Activated CD8-positive, alpha-beta memory T cell treated with anti-CD3 and anti-CD28 coated beads, Interleukin-2, amount 10 ng/mL, durations not matched to agents 7 days and 5 days (primary cell): ENCODE measurements around the gene STOML3. TPM values are rescaled to one million over a fixed set of nuclear protein-coding genes. Genes with fewer than 3 reads are reported as not detected.

Source experiments
- ATAC-seq: fragments of 150-1000 bp; cut with Tn5 transposase; one replicate; pipeline ENCODE4 v1.10.0; 2021; ENCODE audit warnings: moderate library complexity
- CTCF ChIA-PET: fragments of 350-600 bp; sonication (Branson Sonifier 250); formaldehyde crosslinking; loops from one replicate; lab custom pipeline; 2021; ENCODE audit warnings: antibody characterized with exemption; lab: Charles Lee
- DNase-seq: peaks from one replicate; pipeline ENCODE4 v3.0.0-alpha.2; 2020
- H3K27ac Mint-ChIP-seq: one replicate; pipeline ENCODE4 v1.8.0; 2021; ENCODE audit warnings: mild to moderate bottlenecking, mixed read lengths
- H3K27me3 Mint-ChIP-seq: one replicate; pipeline ENCODE4 v1.8.0; 2021; ENCODE audit warnings: mixed read lengths
- H3K36me3 Mint-ChIP-seq: one replicate; pipeline ENCODE4 v1.8.0; 2021; ENCODE audit warnings: mild to moderate bottlenecking, mixed read lengths
- H3K4me1 Mint-ChIP-seq: one replicate; pipeline ENCODE4 v1.8.0; 2021; ENCODE audit warnings: mixed read lengths
- H3K4me3 Mint-ChIP-seq: one replicate; pipeline ENCODE4 v1.8.0; 2021; ENCODE audit warnings: mild to moderate bottlenecking, moderate library complexity, mixed read lengths
- H3K9me3 Mint-ChIP-seq: one replicate; pipeline ENCODE4 v1.8.0; 2022; ENCODE audit warnings: low read depth, mixed read lengths
- total RNA-seq, 2 experiments: library from RNA; stranded (reverse); gene quantifications; one replicate each; pipeline ENCODE4 v1.2.3, GENCODE V29; 2021

Gene STOML3
- total RNA-seq, 2 experiments from 2014 or later, result not detected

DNA sequence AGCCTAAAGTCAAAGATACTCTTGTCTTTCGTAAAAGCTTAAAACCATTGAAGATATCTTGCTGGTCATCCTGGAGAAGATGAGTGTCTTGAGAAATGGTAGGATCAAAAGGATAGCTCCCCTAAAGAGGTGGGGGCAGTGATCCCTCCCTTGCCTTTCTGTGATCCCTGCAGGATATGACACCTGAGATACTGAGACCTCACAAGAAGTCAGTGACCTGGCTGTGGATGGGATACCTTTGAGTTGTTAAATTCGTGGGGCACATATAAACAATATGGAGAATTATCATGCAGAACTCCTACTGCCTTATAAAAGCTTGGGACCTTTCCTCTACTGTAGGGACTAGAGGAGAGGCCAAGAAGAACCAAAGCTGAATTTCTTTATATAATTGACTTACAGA is 21.4 kb downstream of the STOML3 start:
- Mint-ChIP-seq H3K27me3 (no peaks in the 10 kb centered on the region), H3K27ac (no peak overlapping the region), H3K9me3 (no peaks in the 10 kb centered on the region), H3K36me3 (no peaks in the 10 kb centered on the region), H3K4me3 (no peak overlapping the region), H3K4me1 (no peaks in the 10 kb centered on the region)
- no peak for ATAC-seq
- DNase-seq, result no peak
- CTCF ChIA-PET, result no interaction called here

DNA sequence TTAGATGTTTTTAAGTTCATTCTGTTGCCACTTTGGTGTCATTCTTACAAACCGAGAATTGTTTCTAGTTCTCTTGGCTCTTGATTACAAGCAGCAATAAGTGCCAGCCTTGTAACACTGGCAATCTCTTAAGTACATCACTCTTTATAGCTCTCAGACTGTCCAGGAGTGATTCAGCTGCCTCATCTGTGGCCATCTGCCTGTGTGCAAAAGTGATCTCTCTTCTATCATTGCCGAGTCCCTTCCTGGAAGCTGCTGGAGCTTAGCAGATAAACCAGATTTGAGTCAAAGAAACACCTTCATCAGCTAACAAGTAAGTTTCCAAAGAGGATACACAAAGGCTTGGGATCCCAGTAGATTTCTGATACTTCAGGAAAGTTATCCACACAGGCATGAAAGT is 23.2 kb downstream of the STOML3 start:
- CTCF ChIA-PET, result no interaction called here
- ATAC-seq, result no peak
- H3K27me3 Mint-ChIP-seq, result no peaks in the 10 kb centered on the region
- no peak overlapping the region for H3K4me3 Mint-ChIP-seq
- H3K36me3 Mint-ChIP-seq, result no peaks in the 10 kb centered on the region
- H3K4me1 Mint-ChIP-seq, result no peaks in the 10 kb centered on the region
- no peak overlapping the region for H3K27ac Mint-ChIP-seq
- no peaks in the 10 kb centered on the region for H3K9me3 Mint-ChIP-seq
- no peak for DNase-seq

GRCh38 chr13:38965281-38965680 is 25.4 kb downstream of the STOML3 start:
- CTCF ChIA-PET, result no interaction called here
- Mint-ChIP-seq H3K4me3 (no peak overlapping the region), H3K36me3 (no peaks in the 10 kb centered on the region), H3K9me3 (peaks cover 4% of the 10 kb centered on the region), H3K27me3 (no peaks in the 10 kb centered on the region), H3K27ac (no peak overlapping the region), H3K4me1 (no peaks in the 10 kb centered on the region)
- DNase-seq (no peak), ATAC-seq (no peak)

DNA sequence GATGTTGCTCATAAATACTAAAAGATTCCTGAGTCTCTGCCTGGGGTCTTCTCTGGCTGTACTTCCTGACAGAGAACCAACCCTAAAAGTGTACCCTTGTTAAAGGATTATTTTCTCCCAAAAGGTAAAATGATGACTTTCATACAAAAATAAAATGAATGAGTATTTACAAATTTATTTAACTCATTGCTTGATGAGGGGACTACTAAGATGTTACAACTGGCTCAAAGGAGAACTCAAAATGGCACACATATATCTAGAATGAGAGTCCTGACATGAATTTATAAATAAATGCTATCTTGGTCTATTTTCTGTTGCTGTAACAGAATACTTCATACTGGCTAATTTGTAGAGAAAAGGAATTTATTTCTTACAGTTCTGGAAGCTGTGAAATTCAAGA is 30.5 kb downstream of the STOML3 start:
- no peaks in the 10 kb centered on the region for H3K36me3 Mint-ChIP-seq
- H3K4me1 Mint-ChIP-seq, result no peaks in the 10 kb centered on the region
- ATAC-seq (no peak), DNase-seq (no peak)
- CTCF ChIA-PET, result no interaction called here
- no peak overlapping the region for H3K4me3 Mint-ChIP-seq
- peaks cover 7% of the 10 kb centered on the region for H3K9me3 Mint-ChIP-seq
- H3K27me3 Mint-ChIP-seq, result no peaks in the 10 kb centered on the region
- H3K27ac Mint-ChIP-seq, result no peak overlapping the region

GRCh38 chr13:38957794-38958592 is 32.6 kb downstream of the STOML3 start:
- Mint-ChIP-seq H3K27ac (no peak overlapping the region), H3K9me3 (peaks cover 7% of the 10 kb centered on the region), H3K36me3 (no peaks in the 10 kb centered on the region), H3K4me3 (no peak overlapping the region), H3K27me3 (peaks cover 2% of the 10 kb centered on the region), H3K4me1 (no peaks in the 10 kb centered on the region)
- ATAC-seq, result no peak
- DNase-seq, result no peak
- CTCF ChIA-PET, result no interaction called here

DNA sequence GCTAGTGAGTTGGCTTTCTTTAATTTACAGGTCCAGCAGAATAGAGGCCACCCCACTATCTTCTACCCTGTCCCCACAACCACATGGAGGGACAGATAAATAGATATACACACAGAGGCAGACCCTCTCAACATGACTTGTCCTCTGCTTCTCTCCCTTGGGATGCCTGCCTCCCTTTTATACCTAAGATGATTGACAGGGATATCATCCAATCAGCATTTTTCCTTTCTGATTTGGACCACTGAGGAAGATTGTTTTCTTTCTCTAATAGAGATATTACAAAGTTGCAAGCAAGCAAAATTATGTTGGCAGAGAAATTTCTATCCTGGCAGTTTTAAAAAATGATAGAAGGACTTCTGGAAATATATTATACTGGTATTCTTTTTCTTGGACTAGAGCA is 35.8 kb downstream of the STOML3 start:
- H3K9me3 Mint-ChIP-seq, result peaks cover 2% of the 10 kb centered on the region
- peaks cover 5% of the 10 kb centered on the region for H3K4me1 Mint-ChIP-seq
- no peak overlapping the region for H3K27ac Mint-ChIP-seq
- H3K4me3 Mint-ChIP-seq, result no peak overlapping the region
- DNase-seq (no peak), ATAC-seq (no peak)
- H3K27me3 Mint-ChIP-seq, result peaks cover 12% of the 10 kb centered on the region
- H3K36me3 Mint-ChIP-seq, result no peaks in the 10 kb centered on the region
- CTCF ChIA-PET, result no interaction called here

GRCh38 chr13:38954291-38954690 is 36.3 kb downstream of the STOML3 start:
- Mint-ChIP-seq H3K27ac (no peak overlapping the region), H3K4me1 (peaks cover 5% of the 10 kb centered on the region), H3K9me3 (no peaks in the 10 kb centered on the region), H3K4me3 (no peak overlapping the region), H3K36me3 (no peaks in the 10 kb centered on the region), H3K27me3 (peaks cover 12% of the 10 kb centered on the region)
- CTCF ChIA-PET, result no interaction called here
- DNase-seq, result no peak
- ATAC-seq, result no peak

DNA sequence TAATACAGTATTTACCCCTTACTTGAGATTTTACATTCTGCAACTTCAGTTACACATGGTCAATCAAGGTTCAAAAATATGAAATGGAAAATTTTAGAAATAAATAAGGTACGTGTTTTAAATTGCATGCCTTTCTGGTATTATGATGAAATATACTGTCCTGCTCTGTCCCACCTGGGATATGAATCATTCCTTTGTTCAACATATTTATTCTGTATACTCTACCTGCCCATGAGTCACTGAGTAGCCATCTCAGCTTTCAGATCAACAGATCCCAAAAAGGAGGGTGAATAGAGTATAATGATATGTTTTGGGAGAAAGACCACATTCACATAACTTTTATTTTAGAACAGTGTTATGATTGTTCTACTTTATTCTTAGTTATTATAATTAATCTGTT is 37.8 kb downstream of the STOML3 start:
- peaks cover 12% of the 10 kb centered on the region for H3K27me3 Mint-ChIP-seq
- DNase-seq, result no peak
- H3K4me1 Mint-ChIP-seq, result peaks cover 5% of the 10 kb centered on the region
- no peak overlapping the region for H3K27ac Mint-ChIP-seq
- no peak overlapping the region for H3K4me3 Mint-ChIP-seq
- no peaks in the 10 kb centered on the region for H3K36me3 Mint-ChIP-seq
- CTCF ChIA-PET, result no interaction called here
- ATAC-seq, result no peak
- no peaks in the 10 kb centered on the region for H3K9me3 Mint-ChIP-seq

DNA sequence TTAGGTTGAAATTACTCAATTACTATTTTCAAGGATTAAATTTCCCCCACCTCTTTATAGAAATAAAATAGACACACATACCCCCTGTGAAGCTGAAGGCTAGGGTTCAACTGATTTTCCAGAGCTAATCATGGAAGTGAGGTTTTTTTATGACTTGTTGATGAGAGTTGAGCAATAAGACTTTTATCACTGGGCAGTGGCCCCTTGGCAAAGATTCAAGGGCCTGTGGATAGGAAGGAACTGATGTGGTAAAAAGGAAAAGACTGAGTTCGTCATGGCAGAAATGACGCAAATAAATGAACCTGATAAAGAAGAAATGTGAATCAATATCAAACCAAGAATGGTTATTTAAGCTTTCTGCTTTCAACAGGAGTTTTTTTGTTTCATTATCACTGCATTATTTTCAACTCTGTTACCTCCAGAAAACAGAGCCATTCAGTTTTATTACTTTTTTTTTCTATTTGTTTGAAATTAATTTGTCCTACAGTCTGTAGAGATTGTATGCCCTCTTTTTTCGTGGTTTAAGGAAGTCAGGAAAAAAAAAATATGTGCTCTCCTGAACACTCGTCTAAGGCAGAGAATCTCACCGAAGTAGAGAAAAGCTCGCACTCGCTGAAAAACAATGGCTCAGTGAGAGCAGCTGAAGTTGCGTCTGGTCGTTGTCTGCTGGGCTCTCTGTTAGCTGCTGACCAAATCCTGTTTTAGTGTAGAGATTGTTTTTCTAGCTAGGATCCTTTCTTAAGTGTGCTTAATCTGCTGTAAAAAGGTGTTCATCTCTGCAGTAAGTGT is 38.9 kb downstream of the STOML3 start:
- no peak overlapping the region for H3K27ac Mint-ChIP-seq

GRCh38 chr13:38950987-38951386 is 39.6 kb downstream of the STOML3 start:
- H3K9me3 Mint-ChIP-seq, result no peaks in the 10 kb centered on the region
- CTCF ChIA-PET, result no interaction called here
- H3K36me3 Mint-ChIP-seq, result no peaks in the 10 kb centered on the region
- H3K27ac Mint-ChIP-seq, result no peak overlapping the region
- H3K27me3 Mint-ChIP-seq, result peaks cover 12% of the 10 kb centered on the region
- no peak for DNase-seq
- no peak overlapping the region for H3K4me3 Mint-ChIP-seq
- ATAC-seq, result no peak
- H3K4me1 Mint-ChIP-seq, result peaks cover 5% of the 10 kb centered on the region

More for the DNA sequence above, 38.9 kb downstream of the STOML3 start:
- H3K27me3 Mint-ChIP-seq, result peaks cover 12% of the 10 kb centered on the region
- peaks cover 5% of the 10 kb centered on the region for H3K4me1 Mint-ChIP-seq
- ATAC-seq (no peak), DNase-seq (no peak)
- CTCF ChIA-PET, result no interaction called here
- H3K36me3 Mint-ChIP-seq, result no peaks in the 10 kb centered on the region
- H3K9me3 Mint-ChIP-seq, result no peaks in the 10 kb centered on the region
- H3K4me3 Mint-ChIP-seq, result no peak overlapping the region

DNA sequence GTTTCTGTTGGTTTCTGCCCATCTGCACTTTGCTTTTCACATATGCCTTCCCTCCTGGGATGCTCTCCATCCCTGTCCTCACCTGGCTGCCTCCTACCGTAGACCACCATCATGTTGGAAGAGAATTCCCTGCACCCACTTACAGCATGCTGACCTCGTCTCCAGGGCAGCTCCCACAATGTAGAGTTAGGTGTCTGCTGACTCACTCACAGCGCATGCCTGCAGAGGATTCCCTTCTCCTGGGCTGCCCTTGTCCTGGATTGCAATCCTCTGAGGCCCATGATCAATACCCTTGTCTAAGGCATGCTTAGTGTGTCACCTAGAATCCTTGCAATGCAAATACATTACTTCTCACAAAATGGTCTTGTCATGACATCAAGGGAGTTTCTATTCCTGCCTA is 43.6 kb downstream of the STOML3 start:
- no peak for DNase-seq
- no peak for ATAC-seq
- CTCF ChIA-PET, result no interaction called here
- peaks cover 7% of the 10 kb centered on the region for H3K27me3 Mint-ChIP-seq
- H3K36me3 Mint-ChIP-seq, result no peaks in the 10 kb centered on the region
- peaks cover 5% of the 10 kb centered on the region for H3K4me1 Mint-ChIP-seq
- H3K27ac Mint-ChIP-seq, result no peak overlapping the region
- H3K4me3 Mint-ChIP-seq, result no peak overlapping the region
- no peaks in the 10 kb centered on the region for H3K9me3 Mint-ChIP-seq

GRCh38 chr13:38944219-38944618 is 46.4 kb downstream of the STOML3 start:
- CTCF ChIA-PET, result no interaction called here
- Mint-ChIP-seq H3K27ac (no peak overlapping the region), H3K4me1 (no peaks in the 10 kb centered on the region), H3K4me3 (no peak overlapping the region), H3K27me3 (peaks cover 2% of the 10 kb centered on the region), H3K36me3 (no peaks in the 10 kb centered on the region), H3K9me3 (no peaks in the 10 kb centered on the region)
- no peak for DNase-seq
- ATAC-seq, result no peak

GRCh38 chr13:38943231-38943630 is 47.4 kb downstream of the STOML3 start:
- Mint-ChIP-seq H3K36me3 (no peaks in the 10 kb centered on the region), H3K9me3 (no peaks in the 10 kb centered on the region), H3K4me1 (no peaks in the 10 kb centered on the region)

DNA sequence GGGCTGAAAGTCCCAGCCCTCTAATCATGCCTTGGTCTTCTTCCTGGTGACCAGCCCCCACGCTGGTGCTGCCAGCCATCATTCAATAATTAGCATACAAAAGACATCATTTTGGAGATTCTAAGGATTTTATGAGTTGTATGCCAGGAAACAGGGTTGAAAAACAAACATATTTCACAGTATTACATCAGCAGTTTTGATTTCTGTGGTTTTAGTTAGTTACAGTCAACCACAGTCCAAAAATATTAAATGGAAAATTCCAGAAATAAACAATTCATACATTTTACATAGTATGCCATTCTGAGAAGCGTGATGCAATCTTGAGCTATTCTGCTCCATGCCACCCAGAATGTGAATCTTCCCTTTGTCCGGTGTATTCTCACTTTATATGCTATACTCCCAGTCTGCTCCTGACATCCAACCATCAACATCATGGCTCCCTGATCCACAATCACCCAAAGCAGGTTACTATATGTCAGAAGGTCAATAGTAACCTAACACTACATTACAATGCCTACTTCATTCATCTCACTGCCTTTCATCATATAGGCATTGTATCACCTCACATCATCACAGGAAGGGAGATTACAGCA is 49.2 kb downstream of the STOML3 start:
- Mint-ChIP-seq H3K27ac (no peak overlapping the region), H3K9me3 (no peaks in the 10 kb centered on the region), H3K27me3 (peaks cover 2% of the 10 kb centered on the region), H3K36me3 (no peaks in the 10 kb centered on the region), H3K4me1 (no peaks in the 10 kb centered on the region), H3K4me3 (no peak overlapping the region)
- DNase-seq (no peak), ATAC-seq (no peak)
- CTCF ChIA-PET, result no interaction called here

More at GRCh38 chr13:38943231-38943630, 47.4 kb downstream of the STOML3 start:
- H3K27me3 Mint-ChIP-seq, result peaks cover 2% of the 10 kb centered on the region
- H3K4me3 Mint-ChIP-seq, result no peak overlapping the region
- no peak for DNase-seq
- ATAC-seq, result no peak
- CTCF ChIA-PET, result no interaction called here
- H3K27ac Mint-ChIP-seq, result no peak overlapping the region
